Glutamatergic neuron (in vitro differentiated cells): ENCODE measurements around the gene ABTB2. TPM values are rescaled to one million over a fixed set of nuclear protein-coding genes. Genes with fewer than 3 reads are reported as not detected.

Source experiments
- DNase-seq: peaks from one replicate; pipeline ENCODE4 v3.0.0; 2022
- H3K27ac Mint-ChIP-seq: one replicate; pipeline ENCODE4 v1.8.0; 2020; ENCODE audit warnings: mild to moderate bottlenecking, mixed read lengths, inconsistent platforms; ENCODE audit not compliant: unreplicated experiment
- H3K27me3 Mint-ChIP-seq: one replicate; pipeline ENCODE4 v1.8.0; 2020; ENCODE audit warnings: mild to moderate bottlenecking, moderate library complexity, mixed read lengths, inconsistent platforms; ENCODE audit not compliant: unreplicated experiment
- H3K36me3 Mint-ChIP-seq: one replicate; pipeline ENCODE4 v1.8.0; 2020; ENCODE audit warnings: mild to moderate bottlenecking, mixed read lengths, inconsistent platforms; ENCODE audit not compliant: unreplicated experiment
- H3K4me1 Mint-ChIP-seq: one replicate; pipeline ENCODE4 v1.8.0; 2020; ENCODE audit warnings: mild to moderate bottlenecking, low read depth, mixed read lengths, inconsistent platforms; ENCODE audit not compliant: unreplicated experiment
- H3K4me3 Mint-ChIP-seq: one replicate; pipeline ENCODE4 v1.8.0; 2020; ENCODE audit warnings: mild to moderate bottlenecking, mixed read lengths, inconsistent platforms; ENCODE audit not compliant: unreplicated experiment
- H3K9me3 Mint-ChIP-seq: one replicate; pipeline ENCODE4 v1.8.0; 2020; ENCODE audit warnings: mild to moderate bottlenecking, moderate library complexity, mixed read lengths, inconsistent platforms; ENCODE audit not compliant: unreplicated experiment
- total RNA-seq: library from RNA; stranded (reverse); fragmentation: NEBNext Ultra II Directional; extraction: Animal tissue kit (Norgen Biotek cat#: 25700); gene quantifications from one replicate; pipeline ENCODE4 v1.2.1, GENCODE V29; 2021; ENCODE audit not compliant: unreplicated experiment
- TF ChIP-seq, protein P1 (sequence below): fragments of 200-600 bp; sonication (generic); IDR thresholded peaks from one replicate; pipeline ENCODE4 v1.5.0; 2021; ENCODE audit not compliant: partially characterized antibody, unreplicated experiment

The ABTB2 gene
- total RNA-seq, 1 donor from 2014 or later = 9.3 TPM

DNA sequence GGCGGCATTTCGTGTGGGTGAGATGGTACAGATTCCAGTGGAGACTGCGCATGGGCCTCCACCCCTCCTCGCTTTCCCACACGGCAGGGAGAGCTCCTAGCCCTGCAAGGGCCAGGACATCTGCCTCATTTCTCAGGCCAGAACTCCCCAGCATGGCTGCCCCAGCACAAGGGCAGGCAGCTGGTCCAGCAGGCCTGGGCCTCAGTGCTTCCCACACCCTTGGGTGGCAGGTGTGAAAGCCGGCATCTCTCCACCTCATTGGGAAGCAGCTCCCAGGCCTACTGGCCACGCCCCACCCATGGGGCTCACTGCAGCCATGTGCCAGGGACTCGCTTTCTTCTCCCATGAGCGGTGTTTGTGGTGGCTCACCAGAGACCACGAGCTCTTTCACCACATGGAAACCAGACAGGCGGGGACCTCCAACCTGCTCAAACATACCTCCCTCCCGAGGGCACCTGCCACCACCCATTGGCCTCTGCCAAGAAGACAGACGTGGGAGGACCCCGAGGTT lies 173.2 kb downstream of the ABTB2 start:
- Mint-ChIP-seq H3K9me3 (no peaks in the 10 kb centered on the region), H3K4me1 (peaks cover 15% of the 10 kb centered on the region), H3K27me3 (no peaks in the 10 kb centered on the region), H3K27ac (no peak overlapping the region), H3K4me3 (no peak overlapping the region), H3K36me3 (no peaks in the 10 kb centered on the region)
- DNase-seq = no peak
- TF ChIP-seq, protein P1, sequence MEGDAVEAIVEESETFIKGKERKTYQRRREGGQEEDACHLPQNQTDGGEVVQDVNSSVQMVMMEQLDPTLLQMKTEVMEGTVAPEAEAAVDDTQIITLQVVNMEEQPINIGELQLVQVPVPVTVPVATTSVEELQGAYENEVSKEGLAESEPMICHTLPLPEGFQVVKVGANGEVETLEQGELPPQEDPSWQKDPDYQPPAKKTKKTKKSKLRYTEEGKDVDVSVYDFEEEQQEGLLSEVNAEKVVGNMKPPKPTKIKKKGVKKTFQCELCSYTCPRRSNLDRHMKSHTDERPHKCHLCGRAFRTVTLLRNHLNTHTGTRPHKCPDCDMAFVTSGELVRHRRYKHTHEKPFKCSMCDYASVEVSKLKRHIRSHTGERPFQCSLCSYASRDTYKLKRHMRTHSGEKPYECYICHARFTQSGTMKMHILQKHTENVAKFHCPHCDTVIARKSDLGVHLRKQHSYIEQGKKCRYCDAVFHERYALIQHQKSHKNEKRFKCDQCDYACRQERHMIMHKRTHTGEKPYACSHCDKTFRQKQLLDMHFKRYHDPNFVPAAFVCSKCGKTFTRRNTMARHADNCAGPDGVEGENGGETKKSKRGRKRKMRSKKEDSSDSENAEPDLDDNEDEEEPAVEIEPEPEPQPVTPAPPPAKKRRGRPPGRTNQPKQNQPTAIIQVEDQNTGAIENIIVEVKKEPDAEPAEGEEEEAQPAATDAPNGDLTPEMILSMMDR = no peak

DNA sequence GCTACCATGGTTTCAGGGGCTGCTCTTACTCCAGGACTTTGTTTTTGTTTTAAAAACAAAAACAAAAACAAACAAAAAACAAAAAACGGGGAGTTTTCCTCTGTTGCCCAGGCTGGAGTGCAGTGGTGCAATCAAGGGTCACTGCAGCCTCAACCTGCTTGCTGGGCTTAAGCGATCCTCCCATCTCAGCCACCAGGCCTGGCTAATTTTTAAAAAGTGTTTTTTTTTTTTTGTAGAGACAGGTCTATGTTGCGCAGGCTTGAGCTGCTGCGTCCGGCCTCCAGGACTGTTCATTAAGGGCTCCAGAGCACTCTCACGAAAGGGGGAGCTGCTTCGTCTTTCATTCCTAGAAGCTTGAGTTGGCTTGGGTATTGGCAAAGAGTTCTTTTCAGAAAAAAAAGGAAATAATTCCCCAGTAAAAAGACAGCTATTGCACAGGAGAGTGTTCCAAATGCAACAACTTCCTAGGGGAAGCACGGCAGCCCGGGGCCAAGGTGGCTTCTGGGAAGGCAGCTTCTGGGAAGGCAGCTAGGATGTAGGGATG lies 173.9 kb downstream of the ABTB2 start:
- TF ChIP-seq, protein P1 = no peak
- H3K27ac Mint-ChIP-seq = no peak overlapping the region
- H3K27me3 Mint-ChIP-seq = no peaks in the 10 kb centered on the region
- H3K9me3 Mint-ChIP-seq = no peaks in the 10 kb centered on the region
- H3K4me3 Mint-ChIP-seq = no peak overlapping the region
- peaks cover 15% of the 10 kb centered on the region for H3K4me1 Mint-ChIP-seq
- no peak for DNase-seq
- no peaks in the 10 kb centered on the region for H3K36me3 Mint-ChIP-seq

DNA sequence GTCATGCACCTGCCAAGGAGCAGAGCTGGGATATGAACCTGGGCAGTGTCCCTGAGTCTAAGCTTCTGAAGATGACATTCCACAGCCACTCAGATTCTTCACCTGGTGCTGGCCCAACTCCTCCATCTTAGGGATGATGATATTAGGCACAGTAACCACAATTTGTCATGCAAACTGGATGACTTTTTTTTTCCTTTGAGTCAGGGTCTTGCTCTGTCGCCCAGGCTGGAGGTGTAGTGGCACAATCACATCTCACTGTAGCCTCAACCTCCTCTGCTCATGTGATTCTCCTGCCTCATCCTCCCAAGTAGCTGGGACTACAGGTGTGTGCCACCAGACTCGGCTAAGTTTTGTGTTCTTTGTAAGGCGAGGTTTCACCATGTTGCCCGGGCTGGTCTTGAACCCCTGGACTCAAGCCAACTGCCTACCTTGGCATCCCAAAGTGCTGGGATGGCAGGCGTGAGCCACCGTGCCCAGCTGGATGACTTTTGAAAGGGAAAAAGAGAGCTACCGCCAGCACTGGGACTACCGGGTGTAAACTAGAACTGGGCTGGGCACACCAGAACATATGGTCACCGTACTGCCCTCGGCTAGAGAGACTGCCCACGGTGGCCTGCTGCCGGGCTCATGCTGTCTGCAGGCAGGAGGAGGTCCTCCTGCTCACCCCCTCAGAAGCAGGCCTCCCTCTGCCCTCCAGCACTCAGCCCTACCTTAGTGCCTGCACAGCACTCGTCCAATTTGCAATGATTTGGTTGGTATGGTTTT lies 174.7 kb downstream of the ABTB2 start:
- Mint-ChIP-seq H3K36me3 (no peaks in the 10 kb centered on the region), H3K4me3 (no peak overlapping the region), H3K4me1 (peaks cover 15% of the 10 kb centered on the region), H3K27ac (no peak overlapping the region), H3K9me3 (no peaks in the 10 kb centered on the region), H3K27me3 (no peaks in the 10 kb centered on the region)
- no peak for DNase-seq
- TF ChIP-seq, protein P1 = no peak

DNA sequence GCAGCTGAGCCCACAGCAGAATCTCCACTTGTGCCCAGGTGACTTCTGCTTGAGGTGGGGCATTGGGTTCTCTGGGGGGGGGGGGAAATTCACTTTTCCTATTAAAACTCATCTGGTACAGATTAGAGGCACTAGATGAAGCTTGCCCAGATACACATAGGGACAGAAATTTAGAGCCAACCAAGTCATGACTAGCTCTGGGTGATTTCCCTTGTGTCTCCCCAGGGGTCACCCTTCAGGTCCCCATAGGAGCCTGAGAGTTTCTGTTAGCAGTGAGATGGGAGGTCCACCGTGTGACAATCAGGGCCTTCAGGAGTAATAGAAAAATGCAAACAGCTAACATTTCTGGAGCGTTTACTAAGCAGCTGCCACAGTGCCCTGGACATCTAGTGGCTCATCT lies 175.4 kb downstream of the ABTB2 start:
- TF ChIP-seq, protein P1 = no peak
- H3K27ac Mint-ChIP-seq = no peak overlapping the region
- DNase-seq = no peak
- H3K36me3 Mint-ChIP-seq = no peaks in the 10 kb centered on the region
- H3K4me3 Mint-ChIP-seq = no peak overlapping the region
- H3K27me3 Mint-ChIP-seq = no peaks in the 10 kb centered on the region
- H3K9me3 Mint-ChIP-seq = no peaks in the 10 kb centered on the region
- peaks cover 15% of the 10 kb centered on the region for H3K4me1 Mint-ChIP-seq

DNA sequence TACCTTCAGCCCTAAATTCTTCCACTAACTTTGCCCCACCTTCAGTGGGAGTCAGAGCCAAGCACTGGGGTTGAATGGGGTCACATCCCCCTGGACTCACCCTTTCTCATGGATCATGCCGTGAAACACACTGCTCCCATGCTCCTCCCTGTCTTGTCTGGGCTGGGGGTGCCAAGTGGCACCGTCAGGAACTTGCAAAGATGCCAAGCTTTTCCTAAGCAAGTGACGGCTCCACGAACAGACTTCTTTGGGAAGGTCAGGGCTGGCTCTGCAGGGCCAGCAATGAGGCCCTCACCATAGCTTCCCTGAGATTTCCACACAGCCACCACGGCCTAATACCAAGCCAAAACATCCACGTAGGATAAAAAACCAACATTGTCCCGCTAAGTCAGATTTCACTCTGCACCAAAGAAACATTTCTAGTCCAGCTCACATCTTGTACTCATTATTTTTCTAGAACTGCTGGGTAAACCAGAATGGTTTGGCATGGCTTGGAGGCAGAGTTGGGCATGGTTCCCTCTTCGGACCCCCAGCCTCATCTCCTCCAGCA lies 175.9 kb downstream of the ABTB2 start:
- DNase-seq = no peak
- H3K36me3 Mint-ChIP-seq = no peaks in the 10 kb centered on the region
- H3K9me3 Mint-ChIP-seq = no peaks in the 10 kb centered on the region
- H3K27me3 Mint-ChIP-seq = no peaks in the 10 kb centered on the region
- H3K27ac Mint-ChIP-seq = no peak overlapping the region
- H3K4me3 Mint-ChIP-seq = no peak overlapping the region
- TF ChIP-seq, protein P1 = no peak
- peaks cover 13% of the 10 kb centered on the region for H3K4me1 Mint-ChIP-seq
